ENCODE results near the gene XCL2. TPM values are rescaled to one million over a fixed set of nuclear protein-coding genes. Genes with fewer than 3 reads are reported as not detected.

The XCL2 gene
- total RNA-seq, 1 donor from 2014 or later = not detected

GRCh38 chr1:168535536-168535935, 8.3 kb downstream of the XCL2 start:
- no peak for TF ChIP-seq CTCF (IDR thresholded peaks at IDR 0.05; ENCODE audit: unreplicated experiment)
- H3K27ac Mint-ChIP-seq = no peak overlapping the region
- H3K36me3 Mint-ChIP-seq = no peaks in the 10 kb centered on the region
- no peak for DNase-seq (ENCODE audit: low spot score in 2 of 2, unreplicated experiment in 2 of 2)
- no peak overlapping the region for H3K4me3 Mint-ChIP-seq
- no peaks in the 10 kb centered on the region for H3K27me3 Mint-ChIP-seq (ENCODE audit: low read depth)
- H3K4me1 Mint-ChIP-seq = no peaks in the 10 kb centered on the region
- peaks cover 13% of the 10 kb centered on the region for H3K9me3 Mint-ChIP-seq

GRCh38 chr1:168531615-168532345, 12.0 kb downstream of the XCL2 start:
- Mint-ChIP-seq H3K27me3 (ENCODE audit: low read depth) (no peaks in the 10 kb centered on the region), H3K4me1 (no peaks in the 10 kb centered on the region), H3K4me3 (no peak overlapping the region), H3K27ac (no peak overlapping the region), H3K36me3 (no peaks in the 10 kb centered on the region), H3K9me3 (no peaks in the 10 kb centered on the region)
- DNase-seq (ENCODE audit: low spot score in 2 of 2, unreplicated experiment in 2 of 2) = no peak
- TF ChIP-seq CTCF (IDR thresholded peaks at IDR 0.05; ENCODE audit: unreplicated experiment) = no peak

- no peaks in the 10 kb centered on the region for H3K4me1 Mint-ChIP-seq
These were observed 14.3 kb downstream of the XCL2 start for GRCh38 chr1:168529518-168529917.

GRCh38 chr1:168521401-168522000, 22.3 kb downstream of the XCL2 start:
- Mint-ChIP-seq H3K9me3 (peaks cover 34% of the 10 kb centered on the region), H3K4me3 (no peak overlapping the region), H3K4me1 (peaks cover 7% of the 10 kb centered on the region), H3K27ac (no peak overlapping the region), H3K27me3 (ENCODE audit: low read depth) (no peaks in the 10 kb centered on the region), H3K36me3 (peaks cover 8% of the 10 kb centered on the region)
- no peak for TF ChIP-seq CTCF (IDR thresholded peaks at IDR 0.05; ENCODE audit: unreplicated experiment)
- no peak for DNase-seq (ENCODE audit: low spot score in 2 of 2, unreplicated experiment in 2 of 2)

More at GRCh38 chr1:168529518-168529917, 14.3 kb downstream of the XCL2 start:
- H3K4me3 Mint-ChIP-seq = no peak overlapping the region
- no peak for TF ChIP-seq CTCF (IDR thresholded peaks at IDR 0.05; ENCODE audit: unreplicated experiment)
- H3K9me3 Mint-ChIP-seq = peaks cover 11% of the 10 kb centered on the region
- no peak overlapping the region for H3K27ac Mint-ChIP-seq
- no peak for DNase-seq (ENCODE audit: low spot score in 2 of 2, unreplicated experiment in 2 of 2)
- H3K27me3 Mint-ChIP-seq (ENCODE audit: low read depth) = no peaks in the 10 kb centered on the region
- H3K36me3 Mint-ChIP-seq = peaks cover 2% of the 10 kb centered on the region

- Mint-ChIP-seq H3K27me3 (ENCODE audit: low read depth) (no peaks in the 10 kb centered on the region), H3K36me3 (peaks cover 8% of the 10 kb centered on the region), H3K4me3 (no peak overlapping the region), H3K9me3 (peaks cover 34% of the 10 kb centered on the region), H3K27ac (no peak overlapping the region), H3K4me1 (peaks cover 7% of the 10 kb centered on the region)
- TF ChIP-seq CTCF (IDR thresholded peaks at IDR 0.05; ENCODE audit: unreplicated experiment) = no peak
- DNase-seq (ENCODE audit: low spot score in 2 of 2, unreplicated experiment in 2 of 2) = no peak
These were observed 23.0 kb downstream of the XCL2 start for GRCh38 chr1:168520832-168521231.

Data from mesothelial cell of epicardium (in vitro differentiated cells).